H1 (cell line): Measurements from ENCODE around the gene PUDP. TPM values are rescaled to one million over a fixed set of nuclear protein-coding genes. Genes with fewer than 3 reads are reported as not detected.

Source experiments
- CTCF ChIA-PET: fragments of 300-600 bp; sonication (Branson Sonifier 250); formaldehyde crosslinking; loops from one replicate; lab custom pipeline; 2021; ENCODE audit not compliant: partially characterized antibody; lab: Charles Lee
- POLR2A ChIA-PET: fragments of 300-600 bp; sonication (Branson Sonifier 250); formaldehyde crosslinking; loops from one replicate; lab custom pipeline; 2021; ENCODE audit warnings: inconsistent platforms; ENCODE audit not compliant: partially characterized antibody; lab: Charles Lee
- DNase-seq, 2 experiments: peaks; one replicate each; pipeline versions ENCODE4 v3.0.0 to v3.0.0-alpha.2; 2010 to 2022; ENCODE audit warnings: low spot score in 2 of 2, low read depth in 1 of 2, mixed read lengths in 1 of 2
- FAIRE-seq: peaks from 2 replicates; lab custom pipeline; 2011; peaks lifted over from hg19 to GRCh38; lab: Jason Lieb, UNC
- H2AFZ ChIP-seq: 2 replicates; pipeline ENCODE4 v1.8.1; 2012; ENCODE audit warnings: low read length, inconsistent platforms
- H2AK5ac ChIP-seq: 2 replicates; pipeline ENCODE4 v1.6.1; 2013; ENCODE audit warnings: low read depth, low read length
- H2BK120ac ChIP-seq: replicated peaks from 2 replicates; pipeline ENCODE3; 2013; ENCODE audit warnings: low read depth, low read length, inconsistent platforms
- H2BK12ac ChIP-seq: 2 replicates; pipeline ENCODE4 v1.6.1; 2013; ENCODE audit warnings: low read depth, low read length
- H2BK15ac ChIP-seq: 2 replicates; pipeline ENCODE4 v1.6.1; 2013; ENCODE audit warnings: low read length
- H2BK20ac ChIP-seq: 2 replicates; pipeline ENCODE4 v1.6.1; 2013; ENCODE audit warnings: low read length
- H2BK5ac ChIP-seq: 2 replicates; pipeline ENCODE4 v1.6.1; 2013; ENCODE audit warnings: low read depth, low read length
- H3K14ac ChIP-seq: 2 replicates; pipeline ENCODE4 v1.6.1; 2013; ENCODE audit warnings: inconsistent platforms; ENCODE audit not compliant: insufficient read length
- H3K18ac ChIP-seq: 2 replicates; pipeline ENCODE4 v1.6.1; 2013; ENCODE audit warnings: low read length; ENCODE audit errors: extremely low read depth
- H3K23ac ChIP-seq: 2 replicates; pipeline ENCODE4 v1.6.1; 2013; ENCODE audit warnings: inconsistent platforms; ENCODE audit not compliant: insufficient read length
- H3K23me2 ChIP-seq: 2 replicates; pipeline ENCODE4 v1.6.1; 2013; ENCODE audit warnings: low read depth, low read length
- H3K27ac ChIP-seq: 2 replicates; pipeline ENCODE4 v1.6.1; 2011; ENCODE audit warnings: low read depth, low read length, inconsistent platforms
- H3K27me3 ChIP-seq, 4 experiments: replicated peaks in 1 of 4; 1 replicate in 1 of 4; 2 replicates in 3 of 4; pipeline versions ENCODE4 v1.6.1 to v1.8.1; 2011 to 2013; ENCODE audit warnings: low read length in 3 of 4, mild to moderate bottlenecking in 3 of 4, inconsistent platforms in 2 of 4, mixed read lengths in 2 of 4, moderate library complexity in 1 of 4; ENCODE audit not compliant: control insufficient read depth in 3 of 4, insufficient read depth in 3 of 4; ENCODE audit errors: extremely low read depth in 1 of 4
- H3K36me3 ChIP-seq, 4 experiments: 2 replicates each; pipeline versions ENCODE4 v1.6.1 to v1.8.1; 2011 to 2013; ENCODE audit warnings: mild to moderate bottlenecking in 4 of 4, low read length in 3 of 4, moderate library complexity in 2 of 4, control low read depth in 1 of 4, inconsistent platforms in 1 of 4; ENCODE audit not compliant: insufficient read depth in 4 of 4, control insufficient read depth in 2 of 4
- H3K4ac ChIP-seq: replicated peaks from 2 replicates; pipeline ENCODE3; 2013; ENCODE audit warnings: low read length, low read depth, mixed read lengths, inconsistent platforms; ENCODE audit not compliant: insufficient read length
- H3K4me1 ChIP-seq, 4 experiments: replicated peaks in 1 of 4; 1 replicate in 1 of 4; 2 replicates in 3 of 4; pipeline versions ENCODE4 v1.6.1 to v1.8.1; 2011 to 2013; ENCODE audit warnings: low read length in 3 of 4, inconsistent platforms in 2 of 4, mixed read lengths in 1 of 4; ENCODE audit not compliant: insufficient read depth in 4 of 4, control insufficient read depth in 3 of 4
- H3K4me2 ChIP-seq, 2 experiments: 2 replicates each; pipeline versions ENCODE4 v1.6.1 to v1.8.1; 2011 to 2013; ENCODE audit warnings: low read depth in 2 of 2, low read length in 2 of 2, control low read depth in 1 of 2, inconsistent platforms in 1 of 2, mild to moderate bottlenecking in 1 of 2; ENCODE audit not compliant: insufficient read depth in 1 of 2
- H3K4me3 ChIP-seq, 4 experiments: fragments of 200-600, 300-600 bp in 1 of 4; sonication (generic), shearing (Covaris generic), sonication (Bioruptor Twin) in 1 of 4; 2 replicates each; pipeline versions ENCODE4 v1.5.1 to v1.8.1; 2011 to 2016; ENCODE audit warnings: low read length in 4 of 4, low read depth in 3 of 4, control low read depth in 2 of 4, inconsistent platforms in 2 of 4, mild to moderate bottlenecking in 2 of 4, mixed read lengths in 1 of 4, moderate library complexity in 1 of 4; ENCODE audit not compliant: insufficient read depth in 2 of 4; ENCODE audit errors: extremely low read depth in 1 of 4
- H3K56ac ChIP-seq: replicated peaks from 2 replicates; pipeline ENCODE3; 2013; ENCODE audit warnings: low read depth, mild to moderate bottlenecking, mixed read lengths, low read length, inconsistent platforms; ENCODE audit not compliant: insufficient read length
- H3K79me1 ChIP-seq: 2 replicates; pipeline ENCODE4 v1.6.1; 2013; ENCODE audit warnings: low read depth, low read length, control low read depth
- H3K79me2 ChIP-seq, 2 experiments: 2 replicates each; pipeline versions ENCODE4 v1.6.1 to v1.8.1; 2012 to 2013; ENCODE audit warnings: low read length in 2 of 2, mild to moderate bottlenecking in 2 of 2, inconsistent platforms in 1 of 2; ENCODE audit not compliant: insufficient read depth in 2 of 2, control insufficient read depth in 1 of 2
- H3K9ac ChIP-seq, 4 experiments: replicated peaks in 1 of 4; 1 replicate in 1 of 4; 2 replicates in 3 of 4; pipeline versions ENCODE4 v1.6.1 to v1.8.1; 2011 to 2013; ENCODE audit warnings: low read depth in 3 of 4, low read length in 3 of 4, control low read depth in 2 of 4, mild to moderate bottlenecking in 2 of 4, moderate library complexity in 2 of 4, inconsistent platforms in 1 of 4; ENCODE audit errors: extremely low read depth in 1 of 4
- H3K9me3 ChIP-seq, 2 experiments: 2 replicates each; pipeline versions ENCODE4 v1.6.1 to v1.8.1; 2012 to 2013; ENCODE audit warnings: mild to moderate bottlenecking in 2 of 2, moderate library complexity in 2 of 2, control low read depth in 1 of 2, inconsistent platforms in 1 of 2, low read depth in 1 of 2, low read length in 1 of 2, mixed read lengths in 1 of 2; ENCODE audit not compliant: insufficient read depth in 2 of 2
- H4K20me1 ChIP-seq, 2 experiments: replicated peaks in 1 of 2; 2 replicates each; pipeline versions ENCODE3 to v1.8.1; 2011 to 2013; ENCODE audit warnings: inconsistent platforms in 2 of 2, low read length in 2 of 2, mild to moderate bottlenecking in 1 of 2; ENCODE audit not compliant: insufficient read depth in 2 of 2, control insufficient read depth in 1 of 2
- H4K5ac ChIP-seq: 2 replicates; pipeline ENCODE4 v1.6.1; 2013; ENCODE audit warnings: low read length, low read depth, mixed read lengths, inconsistent platforms; ENCODE audit not compliant: insufficient read length
- H4K8ac ChIP-seq: 2 replicates; pipeline ENCODE4 v1.8.0; 2013; ENCODE audit warnings: mild to moderate bottlenecking, moderate library complexity, low read length, inconsistent platforms; ENCODE audit not compliant: insufficient read depth; ENCODE audit errors: extremely low read depth
- H4K91ac ChIP-seq: replicated peaks from 2 replicates; pipeline ENCODE3; 2013; ENCODE audit warnings: low read length, mixed read lengths, inconsistent platforms; ENCODE audit not compliant: insufficient read length
- BACH1 ChIP-seq: IDR thresholded peaks from 2 replicates; pipeline ENCODE4 v1.6.1; 2012; ENCODE audit warnings: low read length, improper control_type of control experiment
- CHD1 ChIP-seq: IDR thresholded peaks from 2 replicates; pipeline ENCODE4 v1.6.1; 2012; ENCODE audit warnings: low read depth, low read length, improper control_type of control experiment
- EGR1 ChIP-seq: IDR thresholded peaks from 2 replicates; pipeline ENCODE4 v1.6.1; 2011; ENCODE audit warnings: low read depth, low read length, borderline replicate concordance
- EP300 ChIP-seq, 2 experiments: IDR thresholded peaks; 1 replicate in 1 of 2; 2 replicates in 1 of 2; pipeline ENCODE4 v1.6.1; 2011 to 2012; ENCODE audit warnings: low read depth in 2 of 2, low read length in 2 of 2, mild to moderate bottlenecking in 2 of 2, borderline replicate concordance in 1 of 2, inconsistent platforms in 1 of 2, moderate library complexity in 1 of 2
- KDM4A ChIP-seq: IDR thresholded peaks from one replicate; pipeline ENCODE4 v1.7.1; 2012; ENCODE audit warnings: low read depth, mild to moderate bottlenecking, moderate library complexity, low read length, inconsistent platforms; ENCODE audit not compliant: severe bottlenecking
- KDM5A ChIP-seq: fragments of 200-600 bp; IDR thresholded peaks from 2 replicates; pipeline ENCODE4 v1.7.1; 2012; ENCODE audit warnings: mild to moderate bottlenecking, low read length, inconsistent platforms, mixed read lengths
- RFX5 ChIP-seq: IDR thresholded peaks from 2 replicates; pipeline ENCODE4 v1.6.1; 2011; ENCODE audit warnings: low read depth, low read length, improper control_type of control experiment, borderline replicate concordance
- TBP ChIP-seq: IDR thresholded peaks from 2 replicates; pipeline ENCODE4 v1.6.1; 2011; ENCODE audit warnings: low read depth, low read length, improper control_type of control experiment
- WGBS, 2 experiments: shearing (Covaris generic) in 1 of 2; methylation state at CpG; one replicate each; pipeline versions ENCODE4 v1.1.6 to v1.1.7; 2013 to 2015; ENCODE audit warnings: low lambda C conversion rate in 2 of 2, mixed read lengths in 2 of 2, inconsistent platforms in 1 of 2, low coverage in 1 of 2, missing lambda C conversion rate in 1 of 2; ENCODE audit not compliant: insufficient replicate concordance in 2 of 2, insufficient coverage in 1 of 2, insufficient read length in 1 of 2; ENCODE audit errors: extremely low coverage in 1 of 2, missing lambda C conversion rate in 1 of 2; 5-methylcytosine and 5-hydroxymethylcytosine counted together
- polyA plus RNA-seq, 7 experiments: library from polyadenylated mRNA; depleted of rRNA in 3 of 7; stranded (reverse) in 5 of 7; unstranded in 2 of 7; fragments of >200 nt in 5 of 7; fragments of 200-250 nt in 2 of 7; gene quantifications; 1 replicate in 5 of 7; 2 replicates in 1 of 7; 4 replicates in 1 of 7; pipeline versions ENCODE4 v1.2.1 to v1.2.3, GENCODE V29; 2011 to 2013; ENCODE audit warnings: missing spikeins in 2 of 7, mixed read lengths in 2 of 7
- total RNA-seq: library from RNA; stranded (reverse); fragmentation: NEBNext Ultra II Directional; extraction: Animal tissue kit (Norgen Biotek cat#: 25700); gene quantifications from 2 replicates; pipeline ENCODE4 v1.2.1, GENCODE V29; 2021
- TF ChIP-seq, protein P1 (sequence below): IDR thresholded peaks from 2 replicates; pipeline ENCODE4 v1.6.1; 2011; ENCODE audit warnings: low read depth, mild to moderate bottlenecking, low read length; ENCODE audit not compliant: insufficient read depth

Gene PUDP
- total and polyA plus RNA-seq, 2 of the 8 experiments (the other 6 are each of a cell fraction or from before 2014, with no cell fraction given): 27.2 to 30.2 TPM

- Histone ChIP-seq H3K4me3 (no peak overlapping the region), H3K23ac (no peak overlapping the region), H3K27me3 (no peaks in the 10 kb centered on the region), H2AK5ac (no peak overlapping the region), H3K56ac (no peak overlapping the region), H3K23me2 (no peaks in the 10 kb centered on the region), H2BK15ac (no peak overlapping the region), H3K9ac (no peak overlapping the region), H2BK20ac (no peak overlapping the region), H3K14ac (no peak overlapping the region), H2BK5ac (no peak overlapping the region), H4K91ac (no peak overlapping the region), H2AFZ (no peak overlapping the region), H3K4me2 (no peak overlapping the region), H3K9me3 (no peaks in the 10 kb centered on the region), H4K8ac (no peak overlapping the region), H3K79me2 (no peaks in the 10 kb centered on the region), H3K4ac (no peak overlapping the region), H3K27ac (no peak overlapping the region), H4K20me1 (no peaks in the 10 kb centered on the region), H3K18ac (no peak overlapping the region), H3K4me1 (no peaks in the 10 kb centered on the region), H2BK120ac (no peak overlapping the region), H4K5ac (no peak overlapping the region), H2BK12ac (no peak overlapping the region), H3K79me1 (no peaks in the 10 kb centered on the region), H3K36me3 (no peaks in the 10 kb centered on the region)
- ChIA-PET POLR2A (interaction anchor here (1.0 kb wide), 1 partner anchor 21 kb away, joined by 3 read pairs; the partner anchor contains the start of gene STS), CTCF (no interaction called here)
- FAIRE-seq: no peak
- no peak for DNase-seq
- WGBS, 2 experiments: no CpG with 5 or more reads among the region's 1 CpG
- TF ChIP-seq RFX5 (no peak), KDM5A (no peak), EP300 (IDR thresholded peaks at IDR 0.05; ENCODE audit: borderline replicate concordance in 1 of 2, low read depth in 2 of 2, low read length in 2 of 2) (no peak), CHD1 (no peak), EGR1 (no peak), TBP (no peak), BACH1 (no peak), KDM4A (no peak)
- TF ChIP-seq, protein P1, sequence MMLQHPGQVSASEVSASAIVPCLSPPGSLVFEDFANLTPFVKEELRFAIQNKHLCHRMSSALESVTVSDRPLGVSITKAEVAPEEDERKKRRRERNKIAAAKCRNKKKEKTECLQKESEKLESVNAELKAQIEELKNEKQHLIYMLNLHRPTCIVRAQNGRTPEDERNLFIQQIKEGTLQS: no peak
These were observed 20.4 kb upstream of the PUDP start for GRCh38 chrX:7168371-7168770.
